Gastrocnemius medialis (tissue), 4 donors: ENCODE results near the gene METTL15.

Experiments used
- POLR2A ChIP-seq, 2 donors: fragments of 450-650 bp; IDR thresholded peaks; one replicate each; pipeline ENCODE4 v1.6.1; 2017; ENCODE audit warnings: antibody characterized with exemption in 2 of 2, mild to moderate bottlenecking in 2 of 2, moderate library complexity in 2 of 2
- TF ChIP-seq, protein P1 (sequence below), 5 experiments: fragments of 450-650 bp in 3 of 5; fragments of 200-600 bp in 2 of 5; sonication (generic) in 2 of 5; IDR thresholded peaks in 4 of 5; conservative IDR thresholded peaks in 1 of 5; 1 replicate in 4 of 5; 2 replicates in 1 of 5; pipeline ENCODE4 v1.5.1; 2016 to 2019; ENCODE audit warnings: antibody characterized with exemption in 5 of 5, mild to moderate bottlenecking in 3 of 5, moderate library complexity in 3 of 5

DNA sequence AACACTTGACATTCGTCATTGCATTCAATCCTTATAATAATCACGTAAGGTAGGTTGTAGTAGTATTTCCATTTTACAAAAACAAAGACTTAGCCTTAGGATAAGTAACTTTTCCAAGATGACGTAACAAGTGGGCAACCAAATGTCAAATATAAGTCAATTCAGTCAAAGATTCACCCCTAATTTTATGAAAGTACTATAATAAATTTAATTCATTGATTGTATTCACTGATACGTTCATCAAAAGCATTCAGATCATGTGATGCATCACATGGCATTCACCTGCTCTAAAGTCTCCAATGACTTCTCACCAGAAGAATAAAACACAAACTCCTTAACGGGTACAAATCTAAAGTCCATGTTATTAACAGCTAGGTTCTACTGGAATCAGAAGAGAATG is 2.3 kb upstream of the METTL15 start:
- TF ChIP-seq, protein P1, sequence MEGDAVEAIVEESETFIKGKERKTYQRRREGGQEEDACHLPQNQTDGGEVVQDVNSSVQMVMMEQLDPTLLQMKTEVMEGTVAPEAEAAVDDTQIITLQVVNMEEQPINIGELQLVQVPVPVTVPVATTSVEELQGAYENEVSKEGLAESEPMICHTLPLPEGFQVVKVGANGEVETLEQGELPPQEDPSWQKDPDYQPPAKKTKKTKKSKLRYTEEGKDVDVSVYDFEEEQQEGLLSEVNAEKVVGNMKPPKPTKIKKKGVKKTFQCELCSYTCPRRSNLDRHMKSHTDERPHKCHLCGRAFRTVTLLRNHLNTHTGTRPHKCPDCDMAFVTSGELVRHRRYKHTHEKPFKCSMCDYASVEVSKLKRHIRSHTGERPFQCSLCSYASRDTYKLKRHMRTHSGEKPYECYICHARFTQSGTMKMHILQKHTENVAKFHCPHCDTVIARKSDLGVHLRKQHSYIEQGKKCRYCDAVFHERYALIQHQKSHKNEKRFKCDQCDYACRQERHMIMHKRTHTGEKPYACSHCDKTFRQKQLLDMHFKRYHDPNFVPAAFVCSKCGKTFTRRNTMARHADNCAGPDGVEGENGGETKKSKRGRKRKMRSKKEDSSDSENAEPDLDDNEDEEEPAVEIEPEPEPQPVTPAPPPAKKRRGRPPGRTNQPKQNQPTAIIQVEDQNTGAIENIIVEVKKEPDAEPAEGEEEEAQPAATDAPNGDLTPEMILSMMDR (IDR thresholded peaks at IDR 0.05 in 4 of 5, conservative IDR thresholded peaks at IDR 0.05 in 1 of 5), result no peak
- TF ChIP-seq POLR2A (IDR thresholded peaks at IDR 0.05), result no peak
